LNCAP (cell line): ENCODE measurements around the gene SCAF11.

Experiments used
- CTCF ChIP-seq: fragments of 450-650 bp; IDR thresholded peaks from 2 replicates; pipeline ENCODE4 v1.5.1; 2017; ENCODE audit warnings: mild to moderate bottlenecking

SCAF11 gene

GRCh38 chr12:45994736-45995135 is 4.4 kb upstream of the SCAF11 start:
- no peak for TF ChIP-seq CTCF

DNA sequence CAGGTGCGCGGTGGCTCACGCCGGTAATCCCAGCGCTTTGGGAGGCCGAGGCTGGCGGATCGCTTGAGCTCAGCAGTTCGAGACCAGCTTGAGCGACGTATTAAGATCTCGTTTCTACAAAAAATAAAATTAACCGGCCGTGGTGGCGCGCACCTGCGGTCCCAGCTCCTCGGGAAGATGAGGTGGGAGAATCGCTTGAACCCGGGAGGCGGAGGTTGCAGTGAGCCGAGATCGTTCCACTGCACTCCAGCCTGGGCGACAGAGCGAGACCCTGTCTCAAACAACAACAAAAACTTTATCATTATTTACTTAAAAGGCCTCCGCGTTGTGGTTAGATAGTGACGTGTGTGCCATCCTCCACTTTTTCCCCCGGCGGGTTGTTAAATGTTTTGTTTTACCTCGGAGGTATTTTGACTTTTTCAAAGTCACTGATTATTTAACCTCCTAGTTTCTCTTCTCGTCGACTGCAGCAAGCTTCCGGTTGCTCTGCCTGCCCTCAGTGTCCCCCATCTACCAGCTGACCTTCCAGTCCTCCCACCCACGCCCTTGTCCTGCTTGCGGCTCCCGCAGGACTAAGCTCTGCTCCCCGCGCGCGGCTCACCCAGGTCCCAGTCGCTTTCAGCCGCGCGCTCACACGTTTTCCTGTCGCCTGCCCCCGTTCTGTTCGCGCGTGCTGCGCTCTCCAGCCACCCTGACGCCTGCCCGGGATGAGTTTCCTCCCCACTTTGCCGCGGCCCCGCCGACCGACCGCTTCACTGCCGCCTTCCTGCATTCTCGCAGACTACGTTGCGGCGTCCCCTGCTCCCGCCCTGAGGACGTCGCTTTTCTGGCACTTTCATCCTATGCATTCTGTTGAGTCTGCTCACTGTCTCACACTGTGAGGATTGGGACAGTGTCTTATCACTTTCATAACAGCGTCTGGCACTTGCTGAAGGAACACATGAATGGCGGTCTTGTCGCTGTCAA is 1.2 kb upstream of the SCAF11 start:
- no peak for TF ChIP-seq CTCF

GRCh38 chr12:45989721-45990467 is 480 bp downstream of the SCAF11 start:
- TF ChIP-seq CTCF = no peak

- no peak for TF ChIP-seq CTCF
These were observed 1.1 kb downstream of the SCAF11 start for GRCh38 chr12:45989287-45989686.

- TF ChIP-seq CTCF = no peak
These were observed 2.1 kb downstream of the SCAF11 start for GRCh38 chr12:45988264-45988663.

DNA sequence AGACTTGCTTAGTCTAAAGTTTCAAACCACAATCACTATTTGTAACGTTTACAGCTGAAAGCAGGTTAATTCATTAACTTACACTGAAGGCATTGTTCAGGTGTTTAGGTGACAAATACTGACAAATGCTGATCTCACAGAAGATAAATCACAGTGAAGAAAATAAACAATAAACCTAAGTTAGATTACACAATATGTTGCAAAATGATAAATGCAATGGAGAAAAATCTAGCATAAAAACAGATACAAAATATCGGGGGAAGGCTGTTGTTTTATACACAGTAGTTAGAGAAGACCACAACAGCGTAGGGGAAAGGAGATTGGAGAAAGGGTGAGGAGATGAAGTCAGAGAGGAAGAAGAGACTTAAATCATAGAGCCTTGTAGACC is 3.0 kb downstream of the SCAF11 start:
- no peak for TF ChIP-seq CTCF

DNA sequence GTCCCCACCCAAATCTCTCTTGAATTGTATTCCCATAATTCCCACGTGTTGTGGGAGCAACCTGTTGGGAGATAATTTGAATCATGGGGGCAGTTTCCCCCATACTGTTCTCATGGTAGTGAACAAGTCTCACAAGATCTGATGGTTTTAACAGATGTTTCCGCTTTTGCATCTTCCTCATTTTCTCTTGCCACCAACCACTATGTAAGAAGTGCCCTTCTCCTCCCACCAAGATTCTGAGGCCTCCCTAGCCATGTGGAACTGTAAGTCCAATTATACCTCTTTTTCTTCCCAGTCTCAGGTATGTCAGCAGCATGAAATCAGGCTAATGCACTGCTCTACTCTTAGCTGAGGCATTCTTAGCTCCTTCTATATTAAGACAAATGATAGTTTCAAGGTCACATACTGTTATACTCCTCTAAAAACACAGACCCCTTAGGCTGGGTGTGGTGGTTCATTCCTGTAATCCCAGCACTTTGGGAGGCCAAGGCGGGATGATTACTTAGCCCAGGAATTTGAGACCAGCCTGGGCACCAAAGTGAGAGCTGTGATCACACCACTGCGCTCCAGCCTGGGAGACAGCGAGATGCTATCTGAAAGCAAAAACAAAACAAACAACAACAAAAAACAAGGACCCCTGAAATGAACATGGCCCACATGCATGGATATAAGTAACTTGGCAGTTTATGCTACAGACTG is 3.6 kb downstream of the SCAF11 start:
- no peak for TF ChIP-seq CTCF
